ENCODE measurements around the gene ZNF766.
"Not testable (repeated sequence)": the region's sequence is repeated elsewhere in the genome, so short reads cannot be mapped to it uniquely, and the experiment has no call there.

The ZNF766 gene

DNA sequence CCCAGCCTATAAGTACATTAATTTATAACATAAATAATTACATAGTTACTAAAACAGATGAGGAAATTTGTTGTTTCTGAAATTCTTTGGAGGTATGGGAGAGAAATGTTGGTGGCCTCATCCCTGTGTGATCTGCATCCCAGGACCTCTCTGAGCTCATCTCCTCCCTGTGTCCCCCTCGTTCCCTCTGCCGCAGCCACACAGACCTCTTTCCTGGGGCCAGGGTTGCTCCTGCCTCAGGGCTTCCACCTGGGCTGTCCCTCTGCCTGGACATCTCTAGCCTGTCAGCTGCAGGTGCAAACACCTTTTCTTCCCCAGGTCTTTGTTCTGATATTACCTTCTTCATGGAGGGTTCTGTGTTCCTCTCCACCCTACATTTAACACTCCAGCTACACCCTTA, 3.9 kb downstream of the ZNF766 start:
- no peak for DNase-seq (ENCODE audit: low read depth)
- TF ChIP-seq CTCF (conservative IDR thresholded peaks at IDR 0.05; ENCODE audit: low read depth, low read length) = no peak
- H3K4me3 ChIP-seq (ENCODE audit: low read depth, low read length) = no peak overlapping the region

DNA sequence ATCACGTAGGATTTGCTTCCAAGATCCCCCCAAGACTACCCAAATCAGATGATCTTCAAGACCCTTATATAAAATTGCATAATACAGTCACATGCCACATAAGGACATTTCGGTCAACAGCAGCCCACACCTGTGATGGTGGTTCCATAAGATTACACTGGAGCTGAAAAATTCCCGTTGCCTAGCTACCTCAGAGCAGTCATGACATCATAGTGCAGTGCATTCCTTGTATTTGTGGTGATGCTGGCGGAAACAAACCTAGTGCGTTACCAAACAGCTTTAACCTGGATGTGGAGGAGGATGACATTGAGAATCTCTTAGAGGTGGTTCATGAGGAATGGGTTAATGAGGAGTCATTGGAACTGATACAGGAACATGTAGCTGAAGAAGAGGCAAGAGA, 4.8 kb downstream of the ZNF766 start:
- no peak for DNase-seq (ENCODE audit: low read depth)
- no peak overlapping the region for H3K4me3 ChIP-seq (ENCODE audit: low read depth, low read length)
- no peak for TF ChIP-seq CTCF (conservative IDR thresholded peaks at IDR 0.05; ENCODE audit: low read depth, low read length)

DNA sequence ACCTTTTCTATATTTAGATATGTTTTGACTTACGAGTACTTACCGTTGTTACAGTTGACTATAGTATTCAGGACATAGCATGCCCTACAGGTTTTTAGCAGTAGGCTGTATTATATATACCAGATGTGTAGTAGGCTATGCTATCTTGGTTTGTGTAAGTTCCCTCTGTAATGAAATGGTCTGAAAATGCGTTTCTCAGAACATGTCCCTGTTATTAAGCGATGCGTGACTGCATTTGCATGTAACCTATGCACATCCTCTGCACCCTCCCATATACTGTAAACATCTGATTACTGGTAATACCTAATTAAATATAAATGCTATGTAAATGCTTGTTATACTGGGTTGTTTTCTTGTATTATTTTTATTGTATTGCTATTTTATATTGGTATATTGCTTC, 6.6 kb downstream of the ZNF766 start:
- no peak overlapping the region for H3K4me3 ChIP-seq (ENCODE audit: low read depth, low read length)
- no peak for DNase-seq (ENCODE audit: low read depth)
- TF ChIP-seq CTCF (conservative IDR thresholded peaks at IDR 0.05; ENCODE audit: low read depth, low read length) = no peak

GRCh38 chr19:52277471-52277870, 8.1 kb downstream of the ZNF766 start:
- TF ChIP-seq CTCF (conservative IDR thresholded peaks at IDR 0.05; ENCODE audit: low read depth, low read length) = no peak
- DNase-seq (ENCODE audit: low read depth) = no peak
- no peak overlapping the region for H3K4me3 ChIP-seq (ENCODE audit: low read depth, low read length)

GRCh38 chr19:52286256-52286655, 16.9 kb downstream of the ZNF766 start:
- TF ChIP-seq CTCF (conservative IDR thresholded peaks at IDR 0.05; ENCODE audit: low read depth, low read length) = no peak
- H3K4me3 ChIP-seq (ENCODE audit: low read depth, low read length) = no peak overlapping the region
- no peak for DNase-seq (ENCODE audit: low read depth)

DNA sequence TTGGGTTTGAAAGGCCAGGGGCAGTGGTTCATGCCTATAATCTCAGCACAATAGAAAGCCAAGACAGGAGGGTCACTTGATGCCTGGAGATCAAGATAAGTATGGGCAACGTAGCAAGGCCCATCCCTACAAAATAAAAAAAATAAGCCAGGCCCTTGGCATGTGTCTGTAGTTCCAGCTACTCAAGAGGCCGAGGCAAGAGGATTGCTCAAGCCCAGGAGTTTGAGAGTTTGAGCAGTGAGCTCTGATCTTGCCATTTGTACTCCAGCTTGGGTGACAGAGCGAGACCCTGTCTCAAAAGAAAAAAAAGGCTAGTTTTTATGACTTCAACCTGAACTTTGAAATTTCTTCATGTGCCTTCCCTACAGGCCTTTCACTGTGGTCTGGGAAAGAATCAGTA, 22.4 kb downstream of the ZNF766 start:
- DNase-seq (ENCODE audit: low read depth) = no peak
- no peak for TF ChIP-seq CTCF (conservative IDR thresholded peaks at IDR 0.05; ENCODE audit: low read depth, low read length)
- H3K4me3 ChIP-seq (ENCODE audit: low read depth, low read length) = no peak overlapping the region

DNA sequence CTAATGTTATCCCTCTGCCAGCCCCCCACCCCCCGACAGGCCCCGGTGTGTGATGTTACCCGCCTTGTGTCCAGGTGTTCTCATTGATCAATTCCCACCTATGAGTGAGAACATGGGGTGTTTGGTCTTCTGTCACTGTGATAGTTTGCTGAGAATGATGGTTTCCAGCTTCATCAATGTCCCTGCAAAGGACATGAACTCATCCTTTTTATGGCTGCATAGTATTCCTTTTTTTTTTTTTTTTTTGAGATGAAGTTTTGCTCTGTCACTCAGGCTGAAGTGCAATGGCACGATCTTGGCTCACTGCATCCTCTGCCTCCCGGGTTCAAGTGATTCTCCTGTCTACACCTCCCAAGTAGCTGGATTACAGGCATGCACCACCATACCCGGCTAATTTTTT, 23.6 kb downstream of the ZNF766 start:
- not testable (repeated sequence) for DNase-seq (ENCODE audit: low read depth); H3K4me3 ChIP-seq (ENCODE audit: low read depth, low read length)

DNA sequence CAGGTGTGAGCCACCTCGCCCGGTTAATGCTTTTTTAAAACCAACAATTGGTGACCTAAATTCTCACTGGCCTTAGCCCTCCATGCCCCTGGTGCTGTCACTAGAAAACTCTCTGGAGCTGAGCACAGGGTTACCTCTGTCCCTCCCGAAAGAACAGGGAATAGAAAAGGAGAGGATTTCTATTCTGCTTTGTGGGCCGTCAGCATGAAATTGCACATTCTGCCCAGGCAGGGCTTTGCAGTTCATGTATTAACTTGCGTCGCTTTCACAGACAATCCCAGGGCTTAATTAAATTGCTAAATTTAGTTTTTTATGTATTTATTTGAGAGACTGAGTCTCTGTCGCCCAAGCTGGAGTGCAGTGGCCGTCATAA, 27.0 kb downstream of the ZNF766 start:
- TF ChIP-seq CTCF (conservative IDR thresholded peaks at IDR 0.05; ENCODE audit: low read depth, low read length) = no peak
- DNase-seq (ENCODE audit: low read depth) = no peak
- peak overlapping the region; percentile 89 for H3K4me3 ChIP-seq (ENCODE audit: low read depth, low read length)

All from choroid plexus epithelial cell (primary cell).